T-helper 1 cell (primary cell): ENCODE measurements around the gene ATP2B2.
A peak's percentile ranks its signal among the peaks of the same experiment; 100 is the strongest.
"Not testable (repeated sequence)": the region's sequence is repeated elsewhere in the genome, so short reads cannot be mapped to it uniquely, and the experiment has no call there.

Source experiments
- DNase-seq, 5 donors: peaks; one replicate each; pipeline ENCODE4 v3.0.0-alpha.2; 2012 to 2020

The ATP2B2 gene

GRCh38 chr3:10397879-10398278 is 107.5 kb downstream of the ATP2B2 start:
- no peak for DNase-seq

- no peak for DNase-seq
These were observed 108.5 kb downstream of the ATP2B2 start for GRCh38 chr3:10396931-10397330.

GRCh38 chr3:10396083-10396482 is 109.3 kb downstream of the ATP2B2 start:
- DNase-seq = no peak

- peak in 3 of 5 donors; percentile 18 to 51 (median 25) for DNase-seq
These were observed 109.7 kb downstream of the ATP2B2 start for GRCh38 chr3:10395671-10396070.

- DNase-seq = no peak
These were observed 110.2 kb downstream of the ATP2B2 start for GRCh38 chr3:10395196-10395595.

- no peak for DNase-seq
These were observed 110.8 kb downstream of the ATP2B2 start for GRCh38 chr3:10394491-10395025.

GRCh38 chr3:10393514-10393913 is 111.9 kb downstream of the ATP2B2 start:
- no peak for DNase-seq

- DNase-seq = no peak
These were observed 112.4 kb downstream of the ATP2B2 start for GRCh38 chr3:10392906-10393461.

GRCh38 chr3:10392244-10392643 is 113.1 kb downstream of the ATP2B2 start:
- DNase-seq = no peak

- no peak for DNase-seq
These were observed 114.0 kb downstream of the ATP2B2 start for GRCh38 chr3:10391391-10391790.

GRCh38 chr3:10390641-10391373 is 114.6 kb downstream of the ATP2B2 start:
- DNase-seq = no peak

GRCh38 chr3:10389995-10390394 is 115.4 kb downstream of the ATP2B2 start:
- no peak for DNase-seq

GRCh38 chr3:10389339-10389738 is 116.0 kb downstream of the ATP2B2 start:
- no peak for DNase-seq

- DNase-seq = no peak
These were observed 117.3 kb downstream of the ATP2B2 start for GRCh38 chr3:10387881-10388609.

GRCh38 chr3:10386121-10386520 is 119.3 kb downstream of the ATP2B2 start:
- no peak for DNase-seq

- DNase-seq = no peak
These were observed 120.6 kb downstream of the ATP2B2 start for GRCh38 chr3:10384541-10385360.

GRCh38 chr3:10383850-10384248 is 121.5 kb downstream of the ATP2B2 start:
- DNase-seq = no peak

GRCh38 chr3:10382892-10383849 is 122.2 kb downstream of the ATP2B2 start:
- no peak for DNase-seq

GRCh38 chr3:10382445-10382844 is 122.9 kb downstream of the ATP2B2 start:
- not testable (repeated sequence) for DNase-seq

GRCh38 chr3:10381336-10381735 is 124.0 kb downstream of the ATP2B2 start:
- no peak for DNase-seq

- DNase-seq = no peak
These were observed 124.5 kb downstream of the ATP2B2 start for GRCh38 chr3:10380906-10381305.

GRCh38 chr3:10379961-10380360 is 125.4 kb downstream of the ATP2B2 start:
- no peak for DNase-seq
